ENCODE measurements around the gene ZBP1.

Gene ZBP1

GRCh38 chr20:57616143-57616951, 3.9 kb downstream of the ZBP1 start:
- no peak for DNase-seq

- no peak for DNase-seq
Observed at GRCh38 chr20:57615445-57615811, 4.8 kb downstream of the ZBP1 start.

GRCh38 chr20:57614490-57615444, 5.5 kb downstream of the ZBP1 start:
- no peak for DNase-seq

- no peak for DNase-seq
Observed at GRCh38 chr20:57613481-57613921, 6.7 kb downstream of the ZBP1 start.

GRCh38 chr20:57612916-57613315, 7.3 kb downstream of the ZBP1 start:
- DNase-seq, result no peak

GRCh38 chr20:57612436-57612835, 7.8 kb downstream of the ZBP1 start:
- no peak for DNase-seq

GRCh38 chr20:57611586-57612311, 8.5 kb downstream of the ZBP1 start:
- DNase-seq, result no peak

- no peak for DNase-seq
Observed at GRCh38 chr20:57610261-57610952, 9.8 kb downstream of the ZBP1 start.

GRCh38 chr20:57609842-57610167, 10.4 kb downstream of the ZBP1 start:
- DNase-seq, result no peak

- no peak for DNase-seq
Observed at GRCh38 chr20:57609086-57609841, 11.0 kb downstream of the ZBP1 start.

GRCh38 chr20:57608516-57608915, 11.7 kb downstream of the ZBP1 start:
- no peak for DNase-seq

- DNase-seq, result no peak
Observed at GRCh38 chr20:57605878-57606277, 14.3 kb downstream of the ZBP1 start.

GRCh38 chr20:57605045-57605444, 15.2 kb downstream of the ZBP1 start:
- DNase-seq, result no peak

GRCh38 chr20:57603120-57603519, 17.1 kb downstream of the ZBP1 start:
- no peak for DNase-seq

- DNase-seq, result no peak
Observed at GRCh38 chr20:57601737-57602136, 18.5 kb downstream of the ZBP1 start.

GRCh38 chr20:57601211-57601570, 19.0 kb downstream of the ZBP1 start:
- DNase-seq, result no peak

- no peak for DNase-seq
Observed at GRCh38 chr20:57600320-57601210, 19.7 kb downstream of the ZBP1 start.

- DNase-seq, result no peak
Observed at GRCh38 chr20:57598491-57598890, 21.7 kb downstream of the ZBP1 start.

- DNase-seq, result no peak
Observed at GRCh38 chr20:57598060-57598459, 22.2 kb downstream of the ZBP1 start.

- peak; percentile 80 for DNase-seq
Observed at GRCh38 chr20:57596998-57597939, 23.0 kb downstream of the ZBP1 start.
